Brain microvascular endothelial cell (primary cell): ENCODE data around the gene YPEL1.

Experiments
- DNase-seq: peaks from one replicate; pipeline ENCODE4 v3.0.0-alpha.2; 2020
- H3K27ac ChIP-seq: fragments of 250-450 bp; sonication (Bioruptor Pico); 2 replicates; pipeline ENCODE4 v1.5.1; 2020; ENCODE audit warnings: mild to moderate bottlenecking, moderate library complexity
- H3K27me3 ChIP-seq: fragments of 250-450 bp; sonication (Bioruptor Pico); replicated peaks from 2 replicates; pipeline ENCODE4 v1.5.1; 2020; ENCODE audit warnings: mild to moderate bottlenecking
- H3K36me3 ChIP-seq: fragments of 250-450 bp; sonication (Bioruptor Pico); replicated peaks from 2 replicates; pipeline ENCODE4 v1.5.1; 2020; ENCODE audit warnings: mild to moderate bottlenecking
- H3K4me3 ChIP-seq: 2 replicates; pipeline ENCODE4 v1.5.1; 2011; ENCODE audit warnings: low read depth, mild to moderate bottlenecking, control low read depth, low read length, moderate library complexity
- CTCF ChIP-seq: IDR thresholded peaks from 2 replicates; pipeline ENCODE4 v1.5.1; 2011; ENCODE audit warnings: low read depth, mild to moderate bottlenecking, moderate library complexity, low read length, control low read depth, inconsistent platforms; ENCODE audit errors: missing control alignments
- in situ Hi-C: cut with HindIII; loops from 2 replicates; pipeline ENCODE4 v1.10.0; 2017; ENCODE audit warnings: low sequenced_read_pairs, low pct_ligation_motif_present

The YPEL1 gene

GRCh38 chr22:21686193-21686608 lies 49.4 kb downstream of the YPEL1 start:
- no peak for DNase-seq
- Histone ChIP-seq H3K27ac (no peak overlapping the region), H3K27me3 (no peaks in the 10 kb centered on the region), H3K36me3 (peaks cover 69% of the 10 kb centered on the region), H3K4me3 (no peak overlapping the region)
- in situ Hi-C loops = no loop called here
- no peak for TF ChIP-seq CTCF

- Histone ChIP-seq H3K27me3 (no peaks in the 10 kb centered on the region), H3K36me3 (peaks cover 72% of the 10 kb centered on the region), H3K4me3 (no peak overlapping the region), H3K27ac (no peak overlapping the region)
- in situ Hi-C loops = no loop called here
- TF ChIP-seq CTCF = no peak
- no peak for DNase-seq
Measured at GRCh38 chr22:21685164-21685513, 50.5 kb downstream of the YPEL1 start.

- Histone ChIP-seq H3K27me3 (no peaks in the 10 kb centered on the region), H3K27ac (no peak overlapping the region), H3K4me3 (no peak overlapping the region), H3K36me3 (peaks cover 70% of the 10 kb centered on the region)
- TF ChIP-seq CTCF = no peak
- in situ Hi-C loops = no loop called here
- no peak for DNase-seq
Measured at GRCh38 chr22:21684492-21685163, 51.0 kb downstream of the YPEL1 start.

- Histone ChIP-seq H3K36me3 (peaks cover 64% of the 10 kb centered on the region), H3K27me3 (no peaks in the 10 kb centered on the region), H3K27ac (no peak overlapping the region), H3K4me3 (no peak overlapping the region)
- TF ChIP-seq CTCF = no peak
- no peak for DNase-seq
- in situ Hi-C loops = no loop called here
Measured at GRCh38 chr22:21683401-21683811, 52.2 kb downstream of the YPEL1 start.

GRCh38 chr22:21682385-21683175 lies 53.0 kb downstream of the YPEL1 start:
- Histone ChIP-seq H3K27ac (no peak overlapping the region), H3K4me3 (no peak overlapping the region), H3K27me3 (no peaks in the 10 kb centered on the region), H3K36me3 (peaks cover 59% of the 10 kb centered on the region)
- in situ Hi-C loops = no loop called here
- TF ChIP-seq CTCF = no peak
- no peak for DNase-seq
